22Rv1 (cell line): ENCODE measurements around the gene DHRS7.

Experiments used
- H3K27ac ChIP-seq: fragments of 450-650 bp; 2 replicates; pipeline ENCODE4 v1.5.1; 2017
- ZFX ChIP-seq: fragments of 450-650 bp; IDR thresholded peaks from 2 replicates; pipeline ENCODE4 v1.6.1; 2017; ENCODE audit warnings: antibody characterized with exemption, borderline replicate concordance
- TF ChIP-seq, protein P1 (sequence below): fragments of 450-650 bp; IDR thresholded peaks from 2 replicates; pipeline ENCODE4 v1.5.1; 2017; ENCODE audit warnings: mild to moderate bottlenecking

Gene DHRS7

DNA sequence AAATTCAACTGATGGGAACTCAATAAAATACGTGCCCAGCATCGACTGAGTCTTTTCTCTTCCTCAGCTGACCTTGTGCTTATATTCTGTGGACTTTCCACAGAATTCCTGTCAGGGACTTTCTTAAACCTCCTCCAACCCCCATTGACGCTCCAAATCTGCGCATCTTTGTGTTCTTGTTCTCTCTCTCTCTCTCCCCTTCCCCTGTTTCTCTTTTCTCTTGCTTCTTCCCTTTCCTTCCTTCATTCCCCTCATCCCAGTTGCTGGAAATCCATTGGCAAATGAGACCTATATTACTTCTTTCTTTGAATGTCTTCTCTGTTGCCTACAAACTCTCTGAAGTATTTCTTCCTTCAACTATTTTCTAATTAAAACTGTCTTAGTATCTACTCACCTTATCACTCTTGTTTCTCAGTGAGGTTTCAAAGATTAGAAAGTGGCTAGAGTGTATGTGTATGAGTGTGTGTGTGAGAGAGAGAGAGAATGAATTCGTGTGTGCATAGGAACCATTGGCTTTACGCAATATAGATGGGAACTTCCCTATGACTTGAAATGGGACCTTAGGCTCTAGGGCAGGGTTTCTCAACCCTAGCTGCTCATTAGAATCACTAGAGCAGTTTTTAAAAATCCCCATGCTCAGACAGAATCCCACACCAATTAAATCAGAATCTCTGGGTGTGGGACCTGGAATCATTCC lies 41.8 kb upstream of the DHRS7 start:
- no peak overlapping the region for H3K27ac ChIP-seq
- no peak for TF ChIP-seq ZFX
- TF ChIP-seq, protein P1, sequence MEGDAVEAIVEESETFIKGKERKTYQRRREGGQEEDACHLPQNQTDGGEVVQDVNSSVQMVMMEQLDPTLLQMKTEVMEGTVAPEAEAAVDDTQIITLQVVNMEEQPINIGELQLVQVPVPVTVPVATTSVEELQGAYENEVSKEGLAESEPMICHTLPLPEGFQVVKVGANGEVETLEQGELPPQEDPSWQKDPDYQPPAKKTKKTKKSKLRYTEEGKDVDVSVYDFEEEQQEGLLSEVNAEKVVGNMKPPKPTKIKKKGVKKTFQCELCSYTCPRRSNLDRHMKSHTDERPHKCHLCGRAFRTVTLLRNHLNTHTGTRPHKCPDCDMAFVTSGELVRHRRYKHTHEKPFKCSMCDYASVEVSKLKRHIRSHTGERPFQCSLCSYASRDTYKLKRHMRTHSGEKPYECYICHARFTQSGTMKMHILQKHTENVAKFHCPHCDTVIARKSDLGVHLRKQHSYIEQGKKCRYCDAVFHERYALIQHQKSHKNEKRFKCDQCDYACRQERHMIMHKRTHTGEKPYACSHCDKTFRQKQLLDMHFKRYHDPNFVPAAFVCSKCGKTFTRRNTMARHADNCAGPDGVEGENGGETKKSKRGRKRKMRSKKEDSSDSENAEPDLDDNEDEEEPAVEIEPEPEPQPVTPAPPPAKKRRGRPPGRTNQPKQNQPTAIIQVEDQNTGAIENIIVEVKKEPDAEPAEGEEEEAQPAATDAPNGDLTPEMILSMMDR, result no peak

DNA sequence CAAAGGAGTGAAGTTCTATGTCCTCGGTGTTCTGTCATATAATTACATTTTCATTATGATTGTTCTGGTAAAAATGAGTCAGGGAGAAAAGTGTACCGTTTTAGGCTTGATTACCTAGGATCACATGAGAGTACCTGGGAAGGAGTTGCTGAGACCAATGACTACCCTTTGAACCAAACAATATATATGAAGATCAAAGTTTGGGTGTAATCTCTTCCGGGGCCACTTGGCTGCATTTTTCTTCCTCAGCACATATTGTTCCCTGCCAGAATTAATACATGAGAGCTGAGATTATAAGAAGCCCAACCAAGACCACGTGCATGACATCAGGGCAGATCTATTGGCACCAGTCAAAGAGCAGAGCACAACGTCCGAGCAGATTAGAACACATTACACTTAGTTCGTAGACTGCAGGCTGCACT lies 41.1 kb upstream of the DHRS7 start:
- TF ChIP-seq, protein P1, result no peak
- no peak for TF ChIP-seq ZFX
- no peak overlapping the region for H3K27ac ChIP-seq

DNA sequence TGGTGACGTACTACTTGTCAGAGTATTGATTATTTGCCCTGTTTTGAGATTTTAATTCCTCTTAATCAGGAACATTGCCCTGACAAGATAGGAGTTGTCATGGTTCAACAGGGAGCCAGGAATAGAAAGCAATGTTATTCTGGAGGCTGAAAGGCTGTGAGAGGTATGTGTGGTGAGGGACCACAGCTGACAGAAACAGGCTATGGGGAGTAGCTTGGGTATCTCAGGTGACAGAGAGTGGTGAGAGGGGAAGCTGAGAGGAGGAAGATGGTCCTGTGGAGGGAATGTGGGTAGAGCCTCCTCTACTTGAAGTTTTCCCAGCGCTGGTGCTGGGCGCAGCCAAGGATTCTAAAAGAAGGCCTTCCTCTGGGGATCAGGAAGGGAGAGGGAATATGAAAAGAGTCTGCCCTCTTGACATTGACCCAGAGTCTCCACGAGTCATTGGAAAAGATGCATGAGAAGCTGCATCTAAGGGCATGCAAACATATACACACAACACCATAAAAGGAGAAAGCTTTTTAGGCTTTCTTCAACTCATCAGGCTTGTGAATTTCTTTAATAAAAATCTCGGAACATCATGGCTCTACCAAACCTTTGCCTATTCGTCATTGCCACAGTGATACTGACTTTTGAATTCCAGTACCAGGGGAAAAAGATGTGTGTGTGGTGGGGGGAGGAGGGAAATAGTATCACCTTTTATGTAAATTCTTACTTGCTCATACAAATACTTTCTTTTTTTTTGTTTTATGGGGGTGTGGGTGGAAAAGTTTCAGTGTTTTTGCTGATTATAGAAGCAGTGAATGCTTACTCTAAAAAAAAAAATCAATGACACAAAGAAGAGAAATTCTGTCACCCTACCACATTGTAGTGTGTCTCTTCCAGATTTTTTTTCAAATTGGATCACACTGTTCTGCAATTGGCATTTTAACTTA lies 39.9 kb upstream of the DHRS7 start:
- no peak overlapping the region for H3K27ac ChIP-seq
- TF ChIP-seq, protein P1, result no peak
- no peak for TF ChIP-seq ZFX

DNA sequence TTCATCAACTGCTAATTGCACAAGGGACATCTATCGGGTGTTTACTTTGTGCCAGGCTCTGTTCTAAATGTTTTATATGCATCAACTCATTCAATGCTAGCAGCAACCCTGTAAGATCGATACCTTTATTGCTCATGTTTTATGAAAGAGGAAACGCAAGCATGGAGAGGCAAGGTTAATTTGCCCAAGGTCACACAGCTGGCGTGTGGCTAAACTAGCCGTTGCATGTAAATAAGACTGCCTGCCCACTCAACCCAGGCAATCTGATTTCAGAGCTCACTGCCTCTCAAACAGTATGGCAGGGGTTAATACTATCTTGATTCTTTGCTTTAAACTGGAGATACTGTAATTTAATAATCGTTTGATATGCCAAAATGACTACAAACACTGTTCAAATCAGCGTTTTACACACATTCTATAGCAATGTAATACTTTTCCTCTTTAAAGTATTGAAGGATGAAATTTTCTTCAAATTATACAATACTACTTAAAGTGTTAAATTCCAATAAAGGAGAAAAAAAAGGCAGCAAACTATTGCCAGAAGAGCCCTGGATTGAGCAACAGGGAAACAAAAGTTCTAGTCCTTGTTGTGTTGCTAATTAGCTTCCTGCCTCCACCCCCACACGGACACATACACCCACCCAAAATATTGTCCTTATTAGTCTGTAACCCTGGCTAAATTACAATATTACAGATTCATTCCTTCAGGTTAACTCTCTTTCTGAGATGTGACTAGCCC lies 39.1 kb upstream of the DHRS7 start:
- no peak overlapping the region for H3K27ac ChIP-seq
- no peak for TF ChIP-seq ZFX
- TF ChIP-seq, protein P1, result no peak

DNA sequence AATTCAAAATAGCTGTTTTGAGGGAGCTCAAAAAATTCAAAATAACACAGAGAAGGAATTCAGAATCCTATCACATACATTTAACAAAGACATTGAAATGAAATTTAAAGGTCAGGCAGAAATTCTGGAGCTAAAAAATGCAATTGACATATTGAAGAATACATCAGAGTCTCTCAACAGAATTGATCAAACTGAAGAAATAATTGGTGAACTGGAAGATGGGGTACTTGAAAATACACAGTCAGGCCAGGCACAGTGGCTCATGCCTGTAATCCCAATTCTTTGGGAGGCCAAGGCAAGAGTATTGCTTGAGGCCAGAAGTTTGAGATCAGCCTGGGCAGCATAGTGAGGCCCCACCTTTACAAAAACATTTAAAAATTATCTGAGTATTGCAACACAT lies 34.1 kb upstream of the DHRS7 start:
- TF ChIP-seq ZFX, result no peak
- TF ChIP-seq, protein P1, result no peak
- no peak overlapping the region for H3K27ac ChIP-seq

DNA sequence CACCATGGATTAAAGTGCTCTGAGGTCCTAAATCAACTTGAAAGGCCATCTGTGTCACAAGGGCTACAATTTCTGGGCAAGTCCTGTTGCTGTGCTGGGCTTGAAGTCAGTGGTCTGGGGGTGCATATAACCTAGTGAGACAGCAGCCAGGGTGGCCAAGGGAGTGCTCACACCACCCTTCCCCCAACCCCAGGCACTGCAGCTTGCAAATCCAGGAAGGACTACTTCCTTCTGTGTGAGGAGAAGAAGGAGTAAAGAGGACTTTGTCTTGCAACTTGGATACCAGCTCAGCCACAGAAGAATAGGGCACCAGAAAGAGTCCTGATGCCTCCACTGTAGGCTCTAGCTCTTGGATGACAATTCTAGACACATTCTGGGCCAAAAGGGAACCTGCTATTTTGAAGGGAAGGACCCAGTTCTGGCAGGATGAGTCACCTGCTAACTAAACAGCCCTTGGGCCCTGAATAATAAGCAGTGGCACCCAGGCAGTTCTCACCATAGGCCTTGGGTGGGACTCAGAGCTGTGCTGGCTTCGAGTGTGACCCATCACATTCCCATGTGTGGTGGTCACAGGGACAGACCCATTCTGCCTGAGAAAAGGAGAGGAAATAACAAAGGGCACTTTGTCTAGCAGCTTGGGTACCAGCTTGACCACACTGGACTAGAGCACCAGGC lies 32.6 kb upstream of the DHRS7 start:
- no peak overlapping the region for H3K27ac ChIP-seq
- TF ChIP-seq, protein P1, result no peak
- no peak for TF ChIP-seq ZFX
